Hematopoietic multipotent progenitor cell treated with erythropoietin and hydrocortisone succinate and interleukin-3 and kit ligand, for 4 days (in vitro differentiated cells): ENCODE data around the gene OSBP2.

Experiments
- DNase-seq: peaks from one replicate; pipeline ENCODE4 v3.0.0-alpha.2; 2015

OSBP2 gene

GRCh38 chr22:30821863-30822215 lies 127.2 kb downstream of the OSBP2 start:
- DNase-seq, result no peak

- peak; percentile 22 for DNase-seq
Measured at GRCh38 chr22:30822216-30823014, 127.7 kb downstream of the OSBP2 start.

- DNase-seq, result peak; percentile 30
Measured at GRCh38 chr22:30823015-30823370, 128.3 kb downstream of the OSBP2 start.

GRCh38 chr22:30824096-30824495 lies 129.4 kb downstream of the OSBP2 start:
- DNase-seq, result no peak

- DNase-seq, result no peak
Measured at GRCh38 chr22:30824711-30825110, 130.0 kb downstream of the OSBP2 start.

GRCh38 chr22:30825711-30826505 lies 131.2 kb downstream of the OSBP2 start:
- no peak for DNase-seq

GRCh38 chr22:30826670-30827355 lies 132.1 kb downstream of the OSBP2 start:
- DNase-seq, result no peak

GRCh38 chr22:30827646-30828045 lies 133.0 kb downstream of the OSBP2 start:
- no peak for DNase-seq

- DNase-seq, result no peak
Measured at GRCh38 chr22:30828187-30829155, 133.8 kb downstream of the OSBP2 start.

- no peak for DNase-seq
Measured at GRCh38 chr22:30829901-30830550, 135.4 kb downstream of the OSBP2 start.

GRCh38 chr22:30830907-30831306 lies 136.2 kb downstream of the OSBP2 start:
- DNase-seq, result no peak

GRCh38 chr22:30832407-30832987 lies 137.8 kb downstream of the OSBP2 start:
- no peak for DNase-seq

- DNase-seq, result no peak
Measured at GRCh38 chr22:30833322-30833721, 138.6 kb downstream of the OSBP2 start.

- no peak for DNase-seq
Measured at GRCh38 chr22:30837531-30837930, 142.9 kb downstream of the OSBP2 start.

- no peak for DNase-seq
Measured at GRCh38 chr22:30838111-30838510, 143.4 kb downstream of the OSBP2 start.

- no peak for DNase-seq
Measured at GRCh38 chr22:30841273-30841672, 146.6 kb downstream of the OSBP2 start.

GRCh38 chr22:30843245-30843644 lies 148.6 kb downstream of the OSBP2 start:
- no peak for DNase-seq

- no peak for DNase-seq
Measured at GRCh38 chr22:30847583-30847982, 152.9 kb downstream of the OSBP2 start.

GRCh38 chr22:30855266-30855665 lies 160.6 kb downstream of the OSBP2 start:
- no peak for DNase-seq

GRCh38 chr22:30855677-30856518 lies 161.2 kb downstream of the OSBP2 start:
- DNase-seq, result no peak
